Stimulated activated CD4-positive, alpha-beta T cell treated with anti-CD3 and anti-CD28 coated beads, TNF-alpha, amount 100 ng/mL, for 4 hours (primary cell): ENCODE data around the gene TMEM186.
"Not testable (repeated sequence)": the region's sequence is repeated elsewhere in the genome, so short reads cannot be mapped to it uniquely, and the experiment has no call there.

Source experiments
- DNase-seq, 3 experiments: peaks; one replicate each; pipeline ENCODE4 v3.0.0-alpha.2; 2020; ENCODE audit warnings: low read depth in 3 of 3

TMEM186 gene

GRCh38 chr16:8812162-8812843 is 14.9 kb upstream of the TMEM186 start:
- no peak for DNase-seq

DNA sequence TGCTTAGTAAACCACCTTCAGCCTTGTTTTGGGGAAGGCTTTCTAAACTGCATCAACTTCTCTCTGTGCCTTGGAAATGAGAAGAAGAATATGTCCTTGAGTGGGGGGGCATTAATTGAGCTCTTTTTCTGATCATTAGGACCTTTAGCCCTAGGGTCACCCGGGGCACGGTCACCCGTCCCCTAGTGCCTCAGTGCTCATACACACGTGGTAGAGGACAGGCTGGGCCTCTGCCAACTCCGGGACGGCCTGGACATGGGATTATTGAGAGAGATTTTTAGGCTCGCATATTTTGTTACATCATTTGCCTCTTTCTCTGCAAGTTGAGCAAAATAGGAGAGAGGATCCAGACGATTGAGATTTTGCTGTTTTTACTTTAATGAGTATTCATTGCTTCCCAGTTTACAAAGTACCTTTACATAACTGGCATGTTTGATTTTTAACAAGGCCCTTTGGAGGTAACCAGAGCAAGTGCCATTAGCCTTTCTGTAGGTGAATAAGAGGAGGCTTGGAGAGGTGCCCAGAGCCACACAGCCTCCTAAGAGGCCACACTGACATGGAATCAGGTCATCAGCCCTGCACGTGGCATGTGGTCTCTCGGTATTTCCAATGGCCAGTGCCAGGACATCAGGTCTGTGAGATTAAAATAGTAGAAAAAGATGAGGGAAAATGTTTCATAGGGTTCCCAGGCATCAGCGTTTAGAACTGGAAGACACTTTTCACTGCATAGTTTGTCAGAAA is 11.3 kb upstream of the TMEM186 start:
- DNase-seq, result no peak

DNA sequence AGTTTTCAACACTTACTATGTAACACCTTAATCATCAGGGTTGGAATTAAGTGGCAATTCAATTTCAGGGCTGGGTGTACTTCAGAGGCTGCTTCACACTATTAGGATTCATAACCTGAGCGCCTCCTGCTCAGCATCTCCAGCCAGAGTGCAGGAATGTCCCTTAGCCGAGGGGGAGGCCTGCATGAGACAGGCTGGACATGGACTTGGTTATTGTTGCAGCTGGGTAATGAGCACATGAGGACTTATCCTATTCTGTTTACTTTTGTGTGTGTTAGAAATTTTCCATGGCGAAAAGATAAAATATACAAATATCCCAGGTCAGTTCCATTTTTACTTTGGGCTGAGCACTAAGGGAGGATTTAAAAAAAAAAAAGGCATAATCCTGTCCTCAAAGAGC is 10.6 kb upstream of the TMEM186 start:
- DNase-seq, result no peak

DNA sequence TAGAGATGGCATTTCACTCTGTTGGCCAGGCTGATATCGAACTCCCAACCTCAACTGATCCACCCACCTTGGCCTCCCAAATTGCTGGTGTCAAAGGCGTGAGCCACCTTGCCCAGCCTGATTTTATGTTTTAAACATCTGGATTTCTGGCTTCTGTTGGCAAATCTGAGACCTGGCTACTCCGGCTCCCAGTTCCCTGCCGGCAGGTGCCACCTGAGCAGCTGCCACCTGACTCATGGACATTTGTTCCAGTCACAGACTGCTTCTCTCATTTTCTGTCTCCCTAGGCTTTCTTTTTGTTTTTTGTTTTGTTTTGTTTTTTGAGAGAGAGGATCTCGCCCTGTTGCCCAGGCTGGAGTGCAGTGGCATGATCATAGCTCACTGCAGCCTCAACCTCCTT is 9.8 kb upstream of the TMEM186 start:
- no peak for DNase-seq

DNA sequence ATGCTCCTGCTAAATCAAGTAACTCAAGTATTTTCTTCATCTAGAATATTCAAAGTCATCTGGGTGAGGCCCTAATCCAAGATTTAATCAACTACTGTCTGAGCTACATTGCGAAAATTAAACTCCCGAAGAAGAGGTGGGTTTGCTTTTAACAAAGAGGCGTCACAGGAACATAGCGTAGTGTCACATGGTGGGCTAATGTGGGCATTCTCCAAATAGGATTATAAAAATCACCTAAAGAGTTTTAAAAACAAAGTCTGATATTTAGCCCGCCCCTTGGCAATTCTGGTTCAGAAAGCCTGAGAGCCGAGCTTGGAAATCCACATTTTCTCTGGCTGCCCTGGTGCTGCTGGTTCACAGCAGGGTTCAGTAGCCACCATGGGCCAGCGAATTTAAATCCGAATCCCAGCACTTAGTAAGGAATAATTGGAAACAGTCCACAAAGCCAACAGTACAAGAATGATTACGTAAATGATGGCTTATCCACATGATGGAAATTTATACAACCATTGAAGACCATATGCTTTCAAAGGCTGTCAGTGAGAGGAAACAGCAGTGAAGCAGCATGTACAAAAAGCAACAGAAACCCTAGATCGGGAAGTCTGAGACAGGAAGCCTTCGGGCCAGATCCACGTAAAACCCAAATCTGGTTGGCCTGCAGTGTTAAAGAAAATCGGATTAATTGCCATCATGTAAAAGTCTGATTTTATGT is 9.0 kb upstream of the TMEM186 start:
- no peak for DNase-seq

DNA sequence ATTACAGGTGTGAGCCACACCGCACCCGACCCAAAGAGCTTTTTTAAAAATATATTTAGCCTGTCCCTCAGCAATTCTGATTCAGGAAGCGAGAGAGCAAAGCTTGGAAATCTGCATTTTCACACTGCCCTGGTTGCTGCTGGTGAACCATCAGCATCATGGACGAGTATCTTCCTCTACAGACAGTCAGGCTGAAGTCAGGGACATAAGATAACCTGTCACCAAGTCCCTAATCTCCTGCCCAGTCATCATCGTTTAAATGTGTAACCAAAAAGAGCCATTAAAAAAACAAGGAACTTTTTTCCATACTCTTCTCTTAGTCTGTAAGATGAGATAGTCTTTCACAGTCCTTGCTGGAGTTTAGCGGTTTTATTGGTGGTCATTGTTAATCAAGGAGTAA is 6.9 kb upstream of the TMEM186 start:
- no peak for DNase-seq

- not testable (repeated sequence) for DNase-seq
These were observed 6.3 kb upstream of the TMEM186 start for GRCh38 chr16:8803733-8804132.

GRCh38 chr16:8801701-8802100 is 4.3 kb upstream of the TMEM186 start:
- no peak for DNase-seq

- no peak for DNase-seq
These were observed 1.2 kb upstream of the TMEM186 start for GRCh38 chr16:8798535-8799157.

DNA sequence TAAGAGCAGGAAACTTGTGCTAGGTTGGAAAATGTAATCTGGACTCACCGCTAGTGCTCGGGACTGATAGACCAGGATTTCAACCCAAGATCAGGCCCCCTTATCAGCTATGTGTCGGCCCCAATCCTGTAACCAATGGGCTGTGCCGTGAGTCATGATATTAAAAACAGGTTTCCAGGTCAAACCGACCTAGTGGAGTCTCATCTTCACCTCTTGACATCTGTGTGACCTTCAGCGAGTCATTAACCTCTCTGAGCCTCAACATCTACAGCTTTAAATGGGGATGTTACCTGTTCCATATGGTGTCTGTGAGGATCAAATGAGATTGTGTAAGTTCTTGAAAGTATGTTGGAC is 712 bp upstream of the TMEM186 start:
- no peak for DNase-seq

DNA sequence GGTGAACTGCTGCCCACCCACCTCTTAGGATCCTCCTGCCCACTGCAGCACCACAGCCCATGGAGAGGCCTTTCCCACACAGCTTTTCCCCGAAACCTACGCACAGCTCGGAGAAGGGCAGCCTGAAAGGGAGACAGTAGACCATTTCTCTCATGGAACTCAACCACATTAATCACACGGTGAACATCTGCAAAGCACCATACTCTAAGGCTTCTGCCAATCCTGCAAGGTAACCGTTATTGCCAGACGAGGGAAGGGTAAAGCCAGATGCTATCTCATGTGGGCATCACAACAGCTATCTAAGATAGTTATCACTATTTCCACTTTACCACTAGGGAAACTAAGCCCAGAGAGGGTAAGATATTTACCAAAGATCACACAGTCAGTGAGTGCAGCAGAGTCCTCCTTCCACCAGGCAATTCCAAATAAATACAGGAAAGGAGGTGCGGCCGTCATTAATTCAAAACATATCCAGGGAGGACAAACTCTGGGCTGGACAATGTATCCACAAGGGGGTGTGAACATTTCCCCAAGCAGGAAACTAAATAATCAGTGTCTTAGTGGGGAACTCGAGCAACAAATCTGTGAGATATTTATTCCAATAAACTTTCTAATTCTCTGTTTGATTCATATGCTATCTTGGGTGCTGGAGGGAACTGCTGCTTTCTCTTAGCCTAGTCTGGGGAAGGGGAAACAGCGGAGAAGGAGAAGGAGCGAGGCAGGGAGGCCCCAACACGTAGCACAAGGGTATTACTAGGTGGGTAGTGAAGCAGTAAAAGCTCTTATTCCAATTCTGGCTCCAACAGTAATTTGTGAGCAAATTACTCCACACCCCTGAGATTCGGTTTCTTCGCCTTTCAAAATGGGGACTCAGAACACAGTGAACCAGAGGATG is 723 bp downstream of the TMEM186 start:
- peak in 1 of 3 experiments; percentile 7 for DNase-seq

DNA sequence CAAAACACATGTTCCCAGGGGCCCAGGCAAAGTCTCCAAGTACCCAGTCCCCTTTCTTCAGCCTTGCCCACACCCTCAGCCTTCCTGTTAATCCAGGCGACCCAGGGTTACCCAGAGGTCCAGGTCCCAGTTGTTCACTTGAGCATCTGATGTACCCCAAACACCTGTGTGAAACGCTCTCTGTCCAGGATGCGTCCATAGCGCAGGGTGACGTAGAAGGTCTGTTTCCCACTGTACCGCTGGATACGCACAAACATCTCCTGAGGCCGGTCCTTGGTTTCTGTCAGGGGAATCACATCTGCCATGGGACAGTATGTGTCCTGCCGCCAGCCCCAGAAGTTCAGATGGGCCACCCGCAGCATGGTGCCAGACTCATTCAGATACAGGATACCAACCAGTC is 1.6 kb downstream of the TMEM186 start:
- no peak for DNase-seq

DNA sequence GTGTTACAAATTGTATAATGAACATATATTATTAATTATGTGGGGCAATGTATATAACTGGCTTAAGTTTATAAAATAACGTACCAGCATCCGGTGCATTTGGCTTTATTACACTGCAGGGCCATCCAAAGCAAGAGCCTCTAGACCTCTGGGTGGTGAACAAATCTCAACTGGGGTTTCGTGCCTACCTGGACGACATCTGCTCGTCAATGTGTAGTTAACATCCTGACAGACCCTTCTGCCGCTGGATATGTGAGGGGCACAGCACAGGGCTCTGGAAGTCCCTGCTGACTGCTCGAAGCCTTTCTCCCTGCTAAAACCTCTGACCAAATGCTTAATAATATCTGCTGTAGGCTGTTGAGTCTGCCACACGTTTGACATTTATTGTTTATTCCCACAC is 2.3 kb downstream of the TMEM186 start:
- DNase-seq, result no peak

GRCh38 chr16:8788578-8789172 is 8.8 kb downstream of the TMEM186 start:
- no peak for DNase-seq

DNA sequence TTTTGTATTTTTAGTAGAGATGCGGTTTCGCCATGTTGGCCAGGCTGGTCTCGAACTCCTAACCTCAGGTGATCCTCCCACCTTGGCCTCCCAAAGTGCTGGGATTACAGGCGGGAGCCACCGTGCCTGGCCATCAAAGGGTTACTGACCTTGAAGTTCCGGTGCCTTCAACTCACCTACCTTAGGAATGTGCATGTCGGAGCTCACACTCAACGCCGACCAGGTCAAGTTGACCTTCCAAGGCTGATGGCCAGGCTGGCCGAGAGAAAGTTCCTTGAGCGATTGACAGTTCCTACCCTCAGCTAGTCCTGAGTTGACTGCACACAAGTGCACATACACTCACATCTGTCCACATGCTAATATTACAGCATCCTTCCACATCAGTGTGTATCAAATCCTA is 11.1 kb downstream of the TMEM186 start:
- DNase-seq, result not testable (repeated sequence)

DNA sequence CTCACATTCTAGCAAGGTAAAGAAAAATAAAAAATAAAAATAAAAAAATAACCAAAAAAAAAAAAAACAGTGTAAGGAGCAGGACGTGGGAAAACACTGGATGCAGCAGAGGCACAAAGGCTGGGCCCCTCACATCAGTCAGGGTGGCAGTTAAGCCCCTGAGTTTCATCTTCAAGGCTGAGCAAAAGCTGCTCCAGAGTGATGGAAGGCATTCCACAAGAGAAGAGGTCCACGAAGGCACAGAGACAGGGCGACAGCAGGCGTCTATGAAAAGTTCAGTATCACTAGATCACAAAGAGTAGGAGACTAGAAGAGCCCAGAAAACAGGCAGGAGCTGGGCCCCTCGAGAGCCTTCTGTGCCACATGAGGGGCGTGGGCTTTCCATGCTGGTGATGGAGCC is 12.0 kb downstream of the TMEM186 start:
- DNase-seq, result no peak

DNA sequence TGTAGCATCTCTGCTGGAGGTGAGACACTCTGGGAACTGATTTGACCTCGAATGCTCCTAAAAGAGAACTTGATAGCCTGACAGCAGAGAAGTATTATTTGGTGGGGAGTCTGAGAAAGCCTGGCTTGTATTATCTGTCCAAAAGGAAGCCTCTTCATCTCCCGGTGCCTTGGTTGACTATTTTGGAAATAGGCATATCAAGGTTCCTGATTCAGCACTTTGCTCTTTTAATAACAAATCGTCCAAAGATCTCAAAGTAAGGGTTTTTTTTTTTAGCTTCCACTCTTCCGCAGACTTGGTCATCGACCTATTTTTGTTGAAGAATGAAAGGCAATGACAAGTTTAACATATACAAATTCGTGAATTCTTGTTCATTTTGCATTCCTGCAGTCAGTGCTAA is 14.8 kb downstream of the TMEM186 start:
- no peak for DNase-seq

DNA sequence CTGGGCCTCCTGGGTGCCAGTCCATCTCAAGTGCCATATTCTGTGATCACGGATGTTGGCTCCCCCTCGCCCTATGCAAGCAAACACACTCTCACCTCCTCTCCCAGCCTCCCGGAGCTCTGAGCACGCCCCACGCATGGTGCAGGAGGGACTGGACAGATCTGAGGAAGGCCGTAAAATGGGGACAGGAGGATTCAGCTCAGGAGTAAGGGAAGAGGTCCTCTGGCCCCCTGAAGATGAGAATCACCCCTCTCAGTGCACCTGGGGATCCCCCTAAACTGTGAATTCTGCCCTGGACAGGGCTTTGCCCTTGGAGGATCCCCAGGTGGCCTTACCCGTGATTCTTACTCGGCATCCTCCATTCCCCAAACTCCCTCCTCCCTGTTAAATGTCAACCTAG is 15.6 kb downstream of the TMEM186 start:
- DNase-seq, result no peak

DNA sequence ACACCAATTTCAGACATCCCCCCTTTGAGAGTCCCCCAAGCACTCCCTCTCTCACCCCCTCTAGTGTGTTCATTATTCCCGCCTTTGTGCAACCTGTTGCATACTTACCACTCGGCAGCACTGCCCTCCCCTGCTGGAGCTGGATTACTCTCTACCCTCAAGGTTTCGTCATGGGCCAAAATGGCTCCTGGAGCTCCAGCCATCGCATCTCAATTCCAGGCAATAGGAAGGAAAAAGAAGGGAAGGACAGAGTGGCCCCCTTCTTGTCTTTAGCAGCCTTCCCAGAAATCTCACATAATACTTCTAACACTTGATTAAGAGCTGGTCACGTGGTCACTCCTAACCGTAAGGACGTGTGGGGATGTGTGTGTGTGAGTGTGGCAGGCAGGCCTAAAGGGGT is 20.2 kb downstream of the TMEM186 start:
- DNase-seq, result no peak

DNA sequence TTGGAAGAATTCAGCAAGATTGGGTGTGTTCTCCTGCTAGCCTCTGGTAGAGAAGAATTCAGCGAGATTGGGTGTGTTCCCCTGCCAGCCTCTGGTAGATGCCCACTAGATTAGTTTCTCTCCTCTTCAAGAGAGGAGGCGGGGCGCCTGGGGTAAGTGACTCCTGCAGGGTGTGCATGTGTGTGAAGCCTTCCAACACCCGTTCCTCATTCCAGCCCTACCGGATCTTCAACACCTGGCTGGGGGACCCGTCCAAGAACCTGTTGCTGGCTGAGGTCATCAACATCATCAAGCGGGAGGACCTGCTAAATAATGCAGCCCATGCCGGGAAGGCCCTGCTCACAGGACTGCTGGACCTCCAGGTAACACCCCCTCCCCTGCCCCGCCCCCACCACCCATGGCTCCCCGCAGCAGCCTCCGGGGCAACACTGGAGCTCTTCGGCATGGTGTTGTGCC is 21.3 kb downstream of the TMEM186 start:
- DNase-seq, result no peak

DNA sequence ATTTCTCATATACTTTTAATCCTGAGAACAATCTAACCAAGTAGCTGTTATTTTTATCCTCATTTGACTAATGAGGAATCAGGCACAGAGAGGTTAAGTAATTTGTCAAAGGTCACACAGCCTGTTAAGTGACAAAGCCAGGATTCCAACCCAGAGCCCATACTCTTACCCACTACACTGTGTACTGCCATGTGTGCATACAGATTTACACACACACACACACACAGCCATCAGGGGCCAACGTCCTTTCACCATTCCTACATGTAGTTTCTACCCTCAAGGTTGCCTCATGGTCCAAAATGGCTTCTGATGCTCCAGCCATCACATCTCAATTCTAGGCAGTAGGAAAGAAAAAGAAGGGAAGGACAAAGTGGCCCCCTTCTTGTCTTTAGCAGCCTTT is 22.1 kb downstream of the TMEM186 start:
- no peak for DNase-seq
